IPS-18a (cell line): ENCODE results near the gene KIFC3.
"Not testable (repeated sequence)": the region's sequence is repeated elsewhere in the genome, so short reads cannot be mapped to it uniquely, and the experiment has no call there.

Experiments used
- H3K27ac ChIP-seq: one replicate; pipeline ENCODE4 v1.5.1; 2013; ENCODE audit warnings: low read length
- H3K27me3 ChIP-seq: one replicate; pipeline ENCODE4 v1.6.1; 2013; ENCODE audit warnings: mild to moderate bottlenecking, low read length; ENCODE audit not compliant: control insufficient read depth, insufficient read depth
- H3K36me3 ChIP-seq: one replicate; pipeline ENCODE4 v1.6.1; 2013; ENCODE audit warnings: low read depth, low read length; ENCODE audit not compliant: control insufficient read depth
- H3K4me1 ChIP-seq: one replicate; pipeline ENCODE4 v1.6.1; 2013; ENCODE audit warnings: low read depth, low read length; ENCODE audit not compliant: control insufficient read depth
- H3K4me3 ChIP-seq: one replicate; pipeline ENCODE4 v1.5.1; 2013; ENCODE audit warnings: low read length
- H3K9ac ChIP-seq: one replicate; pipeline ENCODE4 v1.6.1; 2013; ENCODE audit warnings: mild to moderate bottlenecking, low read length, moderate library complexity
- H3K9me3 ChIP-seq: one replicate; pipeline ENCODE4 v1.6.1; 2013; ENCODE audit warnings: low read depth, low read length; ENCODE audit not compliant: control insufficient read depth

KIFC3 gene

DNA sequence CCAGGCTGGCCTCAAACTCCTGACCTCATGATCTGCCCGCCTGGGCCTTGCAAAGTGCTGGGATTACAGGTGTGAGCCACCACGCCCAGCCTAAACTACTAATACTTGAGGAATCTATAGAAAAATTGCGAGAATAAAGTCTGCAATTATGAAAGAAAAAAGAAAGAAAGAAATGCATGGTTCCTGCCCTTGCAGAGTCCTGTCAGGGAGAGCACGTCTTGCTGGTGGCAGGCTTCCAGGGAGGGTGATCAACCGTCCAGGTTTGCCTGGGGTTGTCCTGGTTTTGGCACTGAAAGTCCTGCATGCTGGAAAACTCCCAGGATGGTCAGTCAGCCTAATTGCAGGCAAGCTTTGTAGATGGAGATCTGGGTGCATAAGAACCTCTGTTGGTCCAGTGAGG, 21.5 kb upstream of the KIFC3 start:
- Histone ChIP-seq H3K4me1 (no peaks in the 10 kb centered on the region), H3K9ac (no peak overlapping the region), H3K27ac (no peak overlapping the region)

DNA sequence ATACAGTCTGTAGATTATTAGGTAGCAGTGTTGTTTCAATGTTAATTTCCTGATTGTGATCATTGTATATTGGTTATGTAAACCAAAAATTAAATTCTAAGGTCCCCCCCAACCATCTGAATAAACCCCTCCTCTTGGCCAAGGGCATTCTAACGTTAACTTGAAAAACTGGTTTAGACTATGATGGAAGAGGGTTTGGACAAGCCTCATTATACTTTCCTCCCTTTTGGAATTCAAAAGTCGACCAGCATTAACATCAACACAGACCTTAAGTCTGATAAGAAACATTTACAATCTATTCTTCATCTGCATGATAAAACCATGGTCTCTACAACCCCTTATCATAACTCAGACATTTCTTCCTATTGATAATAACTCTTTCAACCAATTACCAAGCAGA, 20.6 kb upstream of the KIFC3 start:
- Histone ChIP-seq H3K9me3 (no peaks in the 10 kb centered on the region), H3K4me3 (no peak overlapping the region), H3K27ac (no peak overlapping the region), H3K27me3 (no peaks in the 10 kb centered on the region), H3K36me3 (no peaks in the 10 kb centered on the region), H3K9ac (no peak overlapping the region), H3K4me1 (no peaks in the 10 kb centered on the region)

More for the DNA sequence above, 21.5 kb upstream of the KIFC3 start:
- no peaks in the 10 kb centered on the region for H3K27me3 ChIP-seq
- H3K4me3 ChIP-seq = no peak overlapping the region
- H3K9me3 ChIP-seq = no peaks in the 10 kb centered on the region
- no peaks in the 10 kb centered on the region for H3K36me3 ChIP-seq

DNA sequence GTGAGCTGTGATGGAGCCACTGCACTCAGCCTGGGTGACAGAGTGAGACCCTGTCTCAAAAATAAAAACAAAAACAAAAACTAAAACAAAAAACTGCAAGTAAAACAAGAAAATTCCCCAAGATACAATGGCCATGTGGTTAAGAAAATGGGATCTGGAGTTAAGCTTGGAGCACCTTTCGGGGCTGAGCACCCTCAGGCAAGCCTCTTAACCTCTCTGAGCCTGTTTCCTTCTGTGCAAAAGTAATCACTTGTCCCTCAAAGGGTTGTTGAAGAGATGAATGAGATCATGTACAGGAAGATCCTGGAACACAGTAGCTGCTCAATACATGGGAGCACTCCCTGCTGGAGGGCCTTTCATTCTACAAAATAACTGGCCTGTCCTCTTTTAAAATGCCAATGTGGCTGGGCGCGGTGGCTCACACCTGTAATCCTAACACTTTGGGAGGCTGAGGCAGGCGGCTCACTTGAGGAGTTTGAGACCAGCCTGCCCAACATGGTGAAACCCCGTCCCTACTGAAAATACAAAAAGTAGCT, 19.8 kb upstream of the KIFC3 start:
- Histone ChIP-seq H3K27me3 (no peaks in the 10 kb centered on the region), H3K36me3 (no peaks in the 10 kb centered on the region), H3K9me3 (no peaks in the 10 kb centered on the region), H3K4me1 (no peaks in the 10 kb centered on the region), H3K27ac (no peak overlapping the region), H3K9ac (no peak overlapping the region), H3K4me3 (no peak overlapping the region)

DNA sequence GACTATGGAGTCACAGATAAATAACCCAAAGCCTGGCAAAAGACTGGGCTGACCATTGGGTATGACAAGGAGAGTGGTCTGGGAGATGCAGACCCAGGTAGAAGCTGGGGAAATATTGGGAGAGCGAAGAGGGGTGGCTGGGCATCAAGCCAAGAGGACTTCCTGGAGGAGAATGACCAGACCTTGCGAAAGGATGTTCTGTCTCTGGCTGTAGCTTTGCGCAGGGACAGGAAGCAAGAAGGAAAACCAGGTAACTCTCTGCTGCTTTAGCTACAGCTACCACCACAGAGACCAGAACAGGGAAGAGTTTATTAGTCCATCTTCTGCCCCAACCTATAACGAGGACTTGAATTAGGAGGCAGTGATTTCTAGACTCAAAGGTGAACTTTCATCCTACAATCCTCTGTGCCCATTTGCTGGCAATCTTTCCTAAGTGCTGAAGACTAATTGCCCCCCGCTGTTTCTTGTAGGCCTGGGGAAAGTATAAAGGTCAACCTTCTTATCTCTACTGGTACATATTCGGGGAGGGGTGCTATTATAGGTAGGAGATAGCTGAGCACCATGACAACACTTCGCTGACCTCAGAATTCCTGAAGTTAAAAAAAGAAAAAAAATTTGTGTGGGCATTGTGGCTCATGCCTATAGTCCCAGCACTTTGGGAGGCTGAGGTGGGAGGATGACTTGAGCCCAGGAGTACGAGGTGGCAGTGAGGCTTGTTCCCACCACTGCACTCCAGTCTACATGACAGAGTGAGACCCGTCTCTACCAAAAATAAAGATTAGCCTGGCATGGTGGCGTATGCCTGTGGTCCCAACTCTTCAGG, 19.1 kb upstream of the KIFC3 start:
- H3K4me3 ChIP-seq = no peak overlapping the region
- H3K27ac ChIP-seq = no peak overlapping the region
- H3K4me1 ChIP-seq = no peaks in the 10 kb centered on the region
- no peaks in the 10 kb centered on the region for H3K36me3 ChIP-seq
- no peaks in the 10 kb centered on the region for H3K27me3 ChIP-seq
- no peak overlapping the region for H3K9ac ChIP-seq
- no peaks in the 10 kb centered on the region for H3K9me3 ChIP-seq

DNA sequence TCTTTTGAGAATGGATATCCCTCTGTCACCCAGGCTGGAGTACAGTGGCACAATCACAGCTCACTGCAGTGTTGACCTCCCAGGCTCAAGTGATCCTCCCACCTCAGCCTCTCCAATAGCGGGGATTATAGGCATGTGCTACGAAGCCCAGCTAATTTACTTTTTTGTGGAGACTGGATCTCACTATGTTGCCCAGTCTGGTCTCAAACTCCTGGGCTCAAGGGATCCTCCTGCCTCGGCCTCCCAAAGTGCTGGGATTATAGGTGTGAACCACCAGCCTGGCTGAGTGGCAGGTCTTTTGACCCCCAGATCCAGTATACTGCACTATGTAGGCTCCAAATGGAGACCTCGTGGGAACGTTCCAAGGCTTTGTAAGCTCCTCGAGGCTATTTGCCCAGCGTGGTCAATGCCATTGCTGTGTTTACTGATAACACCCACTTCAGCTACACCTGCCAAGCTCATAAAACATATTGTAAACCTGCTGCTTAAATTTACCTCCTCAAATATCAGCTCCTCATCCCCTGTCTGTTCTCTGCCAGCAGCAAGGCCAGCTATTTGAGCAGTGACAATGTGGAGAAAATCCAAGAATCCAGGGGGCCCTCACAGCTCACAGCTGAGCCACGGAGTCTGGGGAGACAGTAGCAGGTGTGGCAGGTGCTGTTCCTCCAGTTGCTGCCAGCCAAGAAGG, 16.2 kb upstream of the KIFC3 start:
- H3K4me1 ChIP-seq = no peaks in the 10 kb centered on the region
- H3K9me3 ChIP-seq = no peaks in the 10 kb centered on the region
- no peak overlapping the region for H3K9ac ChIP-seq
- no peak overlapping the region for H3K27ac ChIP-seq
- no peaks in the 10 kb centered on the region for H3K36me3 ChIP-seq
- H3K4me3 ChIP-seq = no peak overlapping the region
- H3K27me3 ChIP-seq = no peaks in the 10 kb centered on the region

DNA sequence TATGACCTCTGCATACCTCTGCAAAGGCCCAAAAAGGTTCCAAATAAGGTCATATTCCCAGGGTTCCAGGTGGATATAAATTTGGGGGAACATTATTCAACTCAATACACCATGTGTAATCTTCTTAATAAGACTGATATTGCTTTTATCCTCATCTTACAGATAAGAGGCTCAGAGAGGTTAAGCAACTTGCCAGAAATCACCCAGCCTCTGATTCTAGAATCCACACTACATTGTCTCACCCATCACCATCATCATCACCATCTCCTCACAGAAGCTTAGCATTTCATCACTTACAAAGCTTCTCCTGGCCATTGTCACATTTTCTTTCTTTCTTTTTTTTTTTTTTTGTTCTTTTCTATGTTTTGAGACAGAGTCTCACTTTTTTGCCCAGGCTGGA, 15.4 kb upstream of the KIFC3 start:
- Histone ChIP-seq H3K27me3 (no peaks in the 10 kb centered on the region), H3K36me3 (no peaks in the 10 kb centered on the region), H3K27ac (no peak overlapping the region), H3K9me3 (no peaks in the 10 kb centered on the region), H3K9ac (no peak overlapping the region), H3K4me1 (no peaks in the 10 kb centered on the region), H3K4me3 (no peak overlapping the region)

DNA sequence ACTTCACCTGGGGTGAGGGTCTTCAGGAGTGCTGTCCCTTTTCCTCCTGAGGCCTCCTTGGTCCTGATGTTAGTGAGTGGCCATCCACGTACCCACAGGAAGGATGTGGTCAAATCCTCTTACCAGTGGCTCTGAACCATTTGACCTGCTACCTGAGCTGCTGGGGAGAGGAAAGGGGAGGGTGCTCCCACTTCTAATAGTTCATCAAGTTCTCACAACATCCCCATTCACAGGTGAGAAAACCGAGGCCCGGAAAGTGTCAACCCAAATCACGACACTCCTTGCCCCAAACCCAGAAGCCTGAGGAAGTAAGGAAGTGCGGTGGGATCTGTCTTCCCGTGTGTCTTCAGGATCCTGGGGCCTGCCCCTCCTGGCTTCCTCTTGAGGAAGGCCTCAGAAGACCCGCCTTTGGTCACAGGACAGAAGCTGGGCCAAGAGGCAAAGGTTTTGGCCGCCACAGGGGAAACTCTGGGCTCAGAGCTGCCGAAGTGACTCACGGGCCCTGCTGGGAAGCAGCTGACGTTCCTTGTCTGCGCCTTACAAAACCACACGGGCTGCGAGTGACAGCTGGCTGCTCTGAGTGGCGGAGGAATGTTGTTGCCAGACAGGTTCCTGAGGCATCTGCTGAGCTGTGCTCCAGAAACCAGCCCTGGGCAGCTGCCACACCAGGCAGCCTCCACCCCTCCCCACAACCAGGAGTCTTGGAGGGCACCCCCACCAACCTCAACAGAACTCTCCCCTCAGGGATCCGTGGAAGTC, 13.9 kb upstream of the KIFC3 start:
- H3K4me1 ChIP-seq = no peaks in the 10 kb centered on the region
- no peak overlapping the region for H3K9ac ChIP-seq
- H3K36me3 ChIP-seq = no peaks in the 10 kb centered on the region
- H3K4me3 ChIP-seq = no peak overlapping the region
- H3K9me3 ChIP-seq = no peaks in the 10 kb centered on the region
- H3K27me3 ChIP-seq = no peaks in the 10 kb centered on the region
- no peak overlapping the region for H3K27ac ChIP-seq

DNA sequence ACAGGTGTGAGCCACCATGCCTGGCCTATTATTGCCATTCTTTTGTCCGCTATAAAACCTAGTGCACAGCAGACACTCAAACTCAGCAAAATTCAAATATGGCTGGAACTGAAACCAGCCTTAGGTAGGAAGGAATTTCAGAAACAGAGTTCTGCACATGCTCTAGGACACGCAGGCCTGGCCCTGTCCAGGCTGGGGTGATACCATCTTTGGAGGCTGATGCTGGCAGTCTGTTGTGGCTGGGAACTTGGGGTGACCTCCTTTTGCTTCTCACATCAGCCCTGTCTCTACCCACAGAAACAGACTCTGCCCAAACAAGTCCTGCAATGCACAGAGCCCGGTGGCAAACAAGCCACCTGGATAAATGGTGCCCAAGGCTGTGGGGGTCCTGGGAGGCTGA, 12.6 kb upstream of the KIFC3 start:
- H3K9me3 ChIP-seq = no peaks in the 10 kb centered on the region
- H3K27ac ChIP-seq = no peak overlapping the region
- peaks cover 8% of the 10 kb centered on the region for H3K4me1 ChIP-seq
- no peak overlapping the region for H3K9ac ChIP-seq
- no peak overlapping the region for H3K4me3 ChIP-seq
- H3K36me3 ChIP-seq = no peaks in the 10 kb centered on the region
- H3K27me3 ChIP-seq = no peaks in the 10 kb centered on the region

DNA sequence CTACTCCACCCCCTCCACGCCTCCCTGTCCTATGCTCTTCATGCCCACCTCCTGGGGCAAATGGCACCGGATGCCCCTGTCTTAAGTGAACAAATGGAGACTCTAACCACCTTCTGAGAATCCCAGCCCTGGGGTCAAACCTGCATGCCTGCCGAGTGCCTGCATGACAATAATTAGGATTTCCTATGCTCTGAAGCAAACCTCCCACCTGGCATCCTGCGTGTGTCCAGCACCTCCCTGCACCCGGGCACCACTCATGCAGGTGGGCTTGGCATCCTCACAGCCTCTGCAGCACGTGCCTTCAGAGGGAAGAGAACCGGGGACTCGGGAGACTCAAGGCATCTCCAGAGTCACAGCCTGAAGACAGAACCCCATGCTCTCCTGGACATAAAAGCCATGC, 11.2 kb upstream of the KIFC3 start:
- no peaks in the 10 kb centered on the region for H3K27me3 ChIP-seq
- peaks cover 10% of the 10 kb centered on the region for H3K4me1 ChIP-seq
- H3K4me3 ChIP-seq = no peak overlapping the region
- H3K27ac ChIP-seq = no peak overlapping the region
- H3K36me3 ChIP-seq = no peaks in the 10 kb centered on the region
- H3K9me3 ChIP-seq = no peaks in the 10 kb centered on the region
- no peak overlapping the region for H3K9ac ChIP-seq

DNA sequence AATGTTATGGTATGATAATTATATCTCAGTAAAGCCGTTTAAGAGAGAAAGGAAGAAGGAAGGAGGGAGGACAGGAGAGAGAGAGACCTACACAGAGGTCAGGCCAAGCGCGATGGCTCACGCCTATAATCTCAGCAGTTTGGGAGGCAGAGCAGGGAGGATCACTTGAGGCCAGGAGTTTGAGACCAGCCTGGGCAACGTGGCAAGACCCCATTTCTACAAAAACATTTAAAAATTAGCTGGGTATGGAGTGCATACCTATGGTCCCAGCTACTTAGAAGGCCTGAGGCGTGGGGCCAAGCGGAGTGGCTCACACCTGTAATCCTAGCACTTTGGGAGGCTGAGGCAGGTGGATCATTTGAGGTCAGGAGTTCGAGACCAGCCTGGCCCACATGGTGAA, 9.0 kb upstream of the KIFC3 start:
- not testable (repeated sequence) for H3K9me3 ChIP-seq, H3K27ac ChIP-seq, H3K36me3 ChIP-seq, H3K9ac ChIP-seq, H3K27me3 ChIP-seq, H3K4me3 ChIP-seq
- peaks cover 13% of the 10 kb centered on the region for H3K4me1 ChIP-seq

DNA sequence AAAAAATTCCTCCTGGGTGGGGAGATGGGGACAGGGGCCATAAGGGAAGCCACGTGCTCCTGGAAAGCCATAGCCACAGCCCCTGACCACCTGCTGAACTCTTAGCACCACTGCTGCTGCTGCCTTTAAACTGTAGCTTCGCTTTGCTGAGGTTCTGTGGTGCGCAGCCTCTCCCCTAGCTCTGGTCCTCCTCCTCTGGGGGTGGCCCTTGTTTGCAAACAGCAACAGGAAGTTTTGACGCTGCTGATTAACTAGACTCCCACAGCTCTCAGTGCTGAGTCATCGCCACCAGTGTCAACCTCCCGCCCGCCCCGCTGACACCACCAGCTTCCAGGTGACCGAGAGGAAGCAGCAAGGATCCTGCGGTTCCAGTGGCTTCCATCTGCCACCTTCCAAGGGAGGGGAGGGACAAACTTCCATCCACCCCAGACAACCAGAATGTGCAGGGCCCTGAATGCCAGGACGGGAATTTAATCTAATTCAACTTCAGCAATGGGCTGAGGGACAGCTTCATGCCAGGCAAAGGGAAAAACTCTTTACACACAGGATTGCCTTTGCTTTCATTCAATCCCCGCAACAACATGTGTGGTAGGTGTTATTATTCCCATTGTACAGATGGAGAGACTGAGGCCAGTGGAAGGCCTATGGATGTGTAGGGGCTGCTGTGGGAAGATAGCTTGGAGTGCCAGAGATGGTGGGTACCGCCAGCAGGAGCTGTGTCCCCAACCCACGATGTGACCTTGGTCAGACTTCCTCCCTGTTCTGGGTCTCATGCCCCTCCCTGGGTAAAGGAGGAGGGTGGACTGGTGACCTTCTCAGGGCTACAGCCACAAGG, 8.1 kb upstream of the KIFC3 start:
- Histone ChIP-seq H3K4me1 (peaks cover 13% of the 10 kb centered on the region), H3K27ac (no peak overlapping the region), H3K36me3 (no peaks in the 10 kb centered on the region), H3K9me3 (no peaks in the 10 kb centered on the region), H3K4me3 (no peak overlapping the region), H3K9ac (no peak overlapping the region), H3K27me3 (no peaks in the 10 kb centered on the region)
